Measurements from ENCODE around the gene ARMC6.

DNA sequence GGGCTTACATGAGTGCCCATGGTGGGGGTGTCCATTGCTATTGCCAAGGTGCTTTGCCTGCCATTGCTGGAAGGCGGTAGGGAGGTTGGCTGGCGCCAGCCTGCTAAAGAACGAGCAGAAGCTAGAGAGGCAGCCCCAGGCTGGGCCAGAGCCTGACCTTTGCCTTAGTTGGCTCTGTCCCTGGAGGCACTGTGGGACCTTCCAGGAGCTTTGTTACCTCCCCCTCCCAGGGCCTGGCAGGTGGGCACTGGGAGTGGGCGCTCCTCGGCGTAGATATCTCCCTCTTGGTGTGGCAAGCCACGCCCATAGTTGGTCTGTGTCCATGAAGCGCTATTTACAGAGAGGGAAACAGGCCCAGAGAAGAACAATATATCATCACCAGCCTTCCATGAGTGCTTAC is 28.1 kb downstream of the ARMC6 start:
- no peak for TF ChIP-seq EZH2 (IDR thresholded peaks at IDR 0.05; ENCODE audit: insufficient read depth, poor library complexity, severe bottlenecking)
- TF ChIP-seq EZH2phosphoT487 (IDR thresholded peaks at IDR 0.05; ENCODE audit: insufficient read depth, low read depth) = no peak

Measured in GM23248 (cell line).